NB4 (cell line): ENCODE data around the gene CTTNBP2.

Experiments used
- CTCF ChIP-seq: IDR thresholded peaks from one replicate; pipeline ENCODE4 v1.5.1; 2012; ENCODE audit warnings: low read depth, low read length
- MAX ChIP-seq: IDR thresholded peaks from 2 replicates; pipeline ENCODE4 v1.6.1; 2011; ENCODE audit warnings: low read depth, low read length

GRCh38 chr7:117719377-117719776, 153.9 kb downstream of the CTTNBP2 start:
- no peak for TF ChIP-seq CTCF
- no peak for TF ChIP-seq MAX
